GM18499 (cell line): ENCODE results near the gene IGSF23.
"Not testable (repeated sequence)": the region's sequence is repeated elsewhere in the genome, so short reads cannot be mapped to it uniquely, and the experiment has no call there.

Source experiments
- ATAC-seq: cut with Tn5 transposase; IDR thresholded peaks from one replicate; pipeline ENCODE4 v1.9.1; 2021; ENCODE audit warnings: moderate number of reproducible peaks; ENCODE audit not compliant: insufficient read depth, unreplicated experiment

The IGSF23 gene

DNA sequence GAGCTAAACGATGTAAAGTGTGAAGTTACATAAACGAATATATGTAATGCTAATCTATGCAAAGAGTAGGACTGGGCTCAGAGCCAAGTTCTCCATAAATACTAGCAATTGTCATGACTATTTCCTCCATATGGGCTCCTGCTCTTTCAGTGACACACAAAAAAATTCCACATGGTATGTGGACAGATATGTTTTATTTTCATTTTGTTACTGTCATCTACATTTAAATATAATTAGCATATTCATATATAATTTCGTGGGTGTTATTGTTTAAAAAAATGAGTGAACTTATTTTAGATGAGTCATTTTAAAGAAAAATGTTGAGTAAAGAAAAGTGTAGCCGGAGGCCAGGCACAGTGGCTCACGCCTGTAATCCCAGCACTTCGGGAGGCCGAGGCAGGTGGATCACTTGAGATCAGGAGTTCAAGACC lies 5.0 kb upstream of the IGSF23 start:
- ATAC-seq: no peak

DNA sequence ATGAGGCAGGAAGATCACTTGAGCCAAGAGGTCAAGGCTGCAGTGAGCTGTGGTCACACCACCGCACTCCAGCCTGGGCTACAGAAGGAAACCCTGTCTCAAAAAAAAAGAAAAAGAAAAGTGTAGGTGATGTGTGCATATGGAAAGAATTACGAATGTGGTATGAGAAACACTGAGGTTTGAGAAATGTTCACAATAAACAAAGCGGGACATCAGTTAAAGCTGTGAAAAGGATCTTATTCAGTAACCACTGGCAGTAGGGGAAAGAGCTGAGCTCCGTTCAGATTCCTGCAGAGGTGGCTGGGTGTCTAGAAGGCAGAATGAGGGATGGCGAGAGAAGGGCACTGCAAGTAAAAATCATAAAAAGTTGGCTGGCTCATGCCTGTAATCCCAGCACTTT lies 4.1 kb upstream of the IGSF23 start:
- ATAC-seq: no peak

DNA sequence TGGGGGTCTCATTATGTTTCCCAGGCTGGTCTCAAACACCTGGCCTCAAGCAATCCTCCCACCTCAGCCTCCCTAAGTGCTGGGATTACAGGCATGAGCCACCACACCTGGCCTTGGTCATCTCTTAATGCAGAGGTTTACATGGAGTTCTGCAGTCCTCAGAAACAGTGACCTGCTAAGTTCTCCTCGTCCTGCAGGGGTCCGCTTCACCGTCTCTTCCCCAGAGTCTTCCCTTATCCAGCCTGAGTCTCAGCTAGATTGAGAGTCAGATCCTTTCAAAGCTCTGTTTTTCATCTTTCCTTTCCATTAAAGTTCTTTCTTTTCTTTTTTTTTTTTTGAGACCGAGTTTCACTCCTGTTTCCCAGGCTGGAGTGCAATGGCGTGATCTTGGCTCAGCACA lies 2.9 kb upstream of the IGSF23 start:
- ATAC-seq: not testable (repeated sequence)

DNA sequence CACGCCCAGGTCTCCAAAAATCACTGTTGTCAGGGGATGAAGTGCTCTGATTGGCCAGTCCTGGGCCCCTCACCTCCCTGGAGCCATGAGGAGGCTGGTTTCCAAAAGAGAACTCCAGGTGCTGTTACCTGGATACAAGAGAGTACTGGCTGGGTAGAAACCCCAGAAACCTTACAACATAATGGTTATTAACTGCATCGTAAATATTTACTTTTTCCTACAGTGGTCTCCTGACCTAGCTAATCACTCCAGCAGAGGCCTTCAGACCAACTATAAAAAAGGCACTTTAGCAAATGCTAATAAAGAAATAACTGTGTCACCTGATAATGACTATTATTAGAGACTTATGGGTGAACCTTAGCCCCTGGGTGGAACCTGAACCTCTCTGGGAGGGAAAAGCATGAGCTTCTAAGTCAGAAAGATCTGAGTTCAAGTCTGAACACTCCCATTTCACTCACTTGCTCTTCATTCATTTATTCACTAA lies 1.5 kb upstream of the IGSF23 start:
- ATAC-seq: no peak

DNA sequence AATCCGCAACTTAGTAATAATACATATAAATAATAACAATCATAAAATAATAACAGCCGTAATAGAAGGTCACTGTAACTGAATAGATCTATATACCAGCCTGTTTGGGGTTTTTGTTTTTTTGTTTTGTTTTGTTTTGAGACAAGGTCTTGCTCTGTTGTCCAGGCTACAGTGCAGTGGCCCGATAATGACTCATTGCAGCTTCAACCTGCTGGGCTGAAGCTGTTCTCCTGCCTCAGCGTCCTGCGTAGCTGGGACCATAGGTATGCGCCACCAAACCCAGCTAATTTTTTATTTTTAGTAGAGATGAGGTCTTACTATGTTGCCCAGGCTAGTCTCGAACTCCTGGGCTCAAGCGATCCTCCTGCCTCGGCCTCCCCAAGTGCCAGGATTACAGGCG lies 950 bp downstream of the IGSF23 start:
- no peak for ATAC-seq

DNA sequence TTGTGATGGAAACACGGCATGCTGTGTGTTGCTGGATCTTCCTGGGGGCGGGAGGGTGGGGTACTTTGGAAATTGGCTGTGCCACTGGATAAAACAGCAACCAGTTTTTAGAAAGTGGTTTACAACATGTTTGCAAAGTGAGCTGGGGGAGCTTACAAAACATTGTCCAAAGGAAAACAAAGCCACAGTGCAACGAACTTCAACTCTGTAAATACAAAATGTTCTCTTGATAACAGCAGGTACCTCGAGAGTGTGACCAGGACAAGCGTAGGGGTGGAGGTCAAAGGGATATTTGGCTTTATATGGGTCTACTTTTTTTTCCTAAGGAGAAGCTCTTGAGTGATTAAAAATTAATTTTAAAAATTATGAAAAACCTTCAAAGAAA lies 2.5 kb downstream of the IGSF23 start:
- ATAC-seq: no peak

DNA sequence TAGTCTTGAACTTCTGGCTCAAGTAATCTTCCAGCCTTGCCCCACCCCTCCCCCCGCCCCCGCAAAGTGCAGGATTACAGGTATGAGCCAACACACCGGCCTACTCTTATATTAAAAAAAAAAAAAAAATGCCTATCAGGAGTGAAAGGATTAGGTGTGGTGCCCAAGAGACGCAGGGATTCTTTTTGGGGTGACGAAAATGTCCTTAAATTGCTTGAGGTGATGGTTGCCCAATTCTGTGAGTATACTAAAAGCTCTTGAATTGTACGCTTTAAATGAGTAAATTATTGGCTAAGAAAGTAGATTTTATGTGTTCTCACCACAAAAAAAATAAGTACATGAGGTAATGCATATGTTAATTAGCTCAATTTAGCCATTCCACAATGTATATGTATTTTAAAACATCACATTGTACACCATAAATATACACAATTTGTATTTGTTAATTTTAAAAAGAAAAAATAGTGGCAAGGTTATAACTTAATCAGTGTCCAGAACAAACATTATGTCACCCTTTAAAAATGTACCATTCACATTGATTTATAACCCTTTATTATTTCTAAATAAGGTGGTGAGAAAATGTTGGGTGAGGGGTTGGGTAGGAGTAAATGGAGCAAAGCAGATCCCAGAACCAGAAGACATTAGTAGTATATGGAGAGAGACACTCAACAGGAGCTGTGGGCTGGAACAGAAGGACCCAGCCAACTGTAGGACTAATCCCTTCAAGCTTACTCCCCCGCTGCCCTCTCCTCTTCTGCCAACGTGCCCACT lies 3.9 kb downstream of the IGSF23 start:
- no peak for ATAC-seq

DNA sequence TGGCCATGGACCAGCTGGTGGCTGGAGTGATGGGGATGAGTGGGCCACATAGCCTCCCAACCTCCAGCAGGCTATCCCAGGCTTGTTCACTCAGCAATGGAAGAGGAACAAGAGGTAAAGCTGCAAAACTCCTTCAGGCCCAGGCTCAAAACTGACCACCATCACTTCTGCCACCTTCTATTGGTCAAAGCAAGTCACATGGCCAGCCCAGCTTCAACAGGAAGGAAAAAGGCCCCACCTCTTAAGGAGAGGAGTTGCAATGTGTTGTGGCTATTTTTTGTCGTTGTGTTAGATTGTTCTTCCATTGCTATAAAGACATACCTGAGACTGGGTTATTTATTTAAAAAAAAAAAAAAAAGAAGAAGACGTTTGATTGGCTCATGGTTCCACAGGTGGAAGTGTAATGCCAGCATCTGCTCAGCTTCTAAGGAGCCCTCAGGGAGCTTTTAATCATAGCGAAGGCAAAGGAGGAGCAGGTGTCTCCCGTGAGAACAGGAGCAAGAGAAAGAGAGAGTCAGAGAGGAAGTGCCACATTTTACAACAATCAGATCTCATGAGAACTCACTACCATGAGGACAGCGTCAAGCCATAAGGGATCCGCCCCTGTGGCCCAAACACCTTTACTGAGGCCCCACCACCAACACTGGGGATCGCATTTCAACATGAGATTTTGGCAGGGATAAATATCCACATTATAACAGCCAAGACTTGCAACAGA lies 5.4 kb downstream of the IGSF23 start:
- no peak for ATAC-seq

DNA sequence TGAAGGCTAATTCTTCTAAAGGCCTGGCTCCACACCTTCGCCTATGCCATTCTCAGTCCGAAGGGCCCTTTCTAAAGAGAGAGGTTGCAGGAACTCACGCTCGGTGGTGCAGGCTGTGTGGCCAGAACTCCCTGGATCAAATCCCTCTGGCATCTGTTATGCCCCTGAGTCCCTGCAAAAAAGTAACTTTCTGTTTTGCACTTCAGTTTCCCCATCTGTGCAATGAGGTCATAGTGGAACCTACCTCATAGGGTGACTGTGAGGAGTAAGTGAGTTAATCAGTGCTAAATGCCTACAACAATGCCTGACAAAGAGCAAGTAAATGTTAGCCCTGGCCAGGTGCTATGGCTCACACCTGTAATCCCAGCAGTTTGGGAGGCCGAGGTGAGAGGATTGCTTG lies 7.3 kb downstream of the IGSF23 start:
- no peak for ATAC-seq

DNA sequence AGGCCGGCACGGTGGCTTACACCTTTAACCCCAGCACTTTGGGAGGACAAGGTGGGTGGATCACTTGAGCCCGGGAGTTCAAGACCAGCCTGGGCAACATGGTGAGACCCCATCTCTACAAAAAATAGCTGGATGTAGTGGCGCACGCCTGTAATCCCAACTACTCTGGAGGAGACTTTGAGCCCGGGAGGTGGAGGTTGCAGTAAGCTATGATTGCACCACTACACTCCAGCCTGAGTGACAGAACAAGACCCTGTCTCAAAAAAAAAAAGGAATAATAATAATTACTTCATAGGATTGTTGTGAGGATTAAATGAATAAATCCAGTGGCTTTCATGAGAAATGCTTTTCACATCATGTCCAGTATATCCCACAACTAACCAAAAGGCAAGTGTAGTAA lies 8.0 kb downstream of the IGSF23 start:
- ATAC-seq: no peak

DNA sequence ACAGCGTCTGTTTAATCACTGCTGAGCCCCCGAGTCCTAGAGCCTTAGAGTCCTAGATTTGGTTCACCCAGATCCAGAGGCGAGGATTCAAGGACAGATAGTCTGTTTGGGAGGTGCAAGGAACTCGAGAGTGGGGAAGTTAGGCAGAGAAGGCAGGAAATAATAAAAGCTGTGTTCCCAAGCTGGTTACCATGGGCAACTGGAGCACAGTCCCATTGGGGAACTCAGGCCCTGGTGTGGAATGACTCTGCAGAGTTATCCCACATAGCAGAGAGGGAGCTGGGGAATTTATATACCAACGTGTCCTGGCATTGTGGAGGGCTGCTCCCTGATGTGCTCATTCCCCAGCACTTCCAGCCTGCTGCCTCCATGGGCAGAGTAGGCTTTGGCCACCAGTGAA lies 9.7 kb downstream of the IGSF23 start:
- ATAC-seq: no peak

DNA sequence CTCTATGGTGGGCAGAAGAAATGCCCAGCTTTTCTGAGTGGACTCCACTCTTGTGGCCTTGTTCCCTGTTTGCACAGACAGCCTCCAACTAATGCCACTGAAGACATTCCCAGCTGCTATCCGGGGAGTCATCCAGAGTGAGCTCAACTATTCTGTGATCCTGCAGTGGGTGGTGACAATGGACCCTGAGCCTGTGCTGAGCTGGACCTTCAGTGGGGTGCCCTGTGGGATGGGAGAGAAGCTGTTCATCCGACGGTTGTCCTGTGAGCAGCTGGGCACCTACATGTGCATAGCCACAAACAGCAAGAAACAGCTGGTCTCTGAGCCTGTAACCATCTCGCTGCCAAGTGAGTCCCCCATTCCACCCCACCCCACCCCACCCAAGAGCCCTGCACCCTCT lies 10.3 kb downstream of the IGSF23 start:
- ATAC-seq: no peak

DNA sequence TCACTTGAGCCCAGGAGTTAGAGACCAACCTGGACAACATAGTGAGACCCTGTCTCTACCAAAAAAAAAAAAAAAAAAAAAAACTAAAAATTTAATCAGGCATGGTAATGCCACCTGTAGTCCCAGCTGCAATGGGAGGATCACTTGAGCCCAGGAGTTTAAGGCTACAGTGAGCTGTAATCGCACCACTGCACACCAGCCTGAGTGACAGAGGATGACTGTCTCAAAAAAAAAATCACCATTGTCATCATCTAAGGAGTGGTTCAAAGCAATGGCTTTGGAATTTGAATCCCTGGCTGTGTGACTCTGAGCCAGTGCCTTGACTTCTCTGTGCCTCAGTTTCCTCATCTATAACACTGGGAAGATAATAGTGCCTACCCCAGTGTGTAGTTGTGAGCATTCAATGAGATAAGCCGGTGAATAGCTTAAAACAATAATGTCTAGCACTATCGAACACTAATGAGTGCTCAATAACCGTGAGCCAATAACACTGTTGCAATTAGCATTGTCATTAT lies 11.5 kb downstream of the IGSF23 start:
- no peak for ATAC-seq

DNA sequence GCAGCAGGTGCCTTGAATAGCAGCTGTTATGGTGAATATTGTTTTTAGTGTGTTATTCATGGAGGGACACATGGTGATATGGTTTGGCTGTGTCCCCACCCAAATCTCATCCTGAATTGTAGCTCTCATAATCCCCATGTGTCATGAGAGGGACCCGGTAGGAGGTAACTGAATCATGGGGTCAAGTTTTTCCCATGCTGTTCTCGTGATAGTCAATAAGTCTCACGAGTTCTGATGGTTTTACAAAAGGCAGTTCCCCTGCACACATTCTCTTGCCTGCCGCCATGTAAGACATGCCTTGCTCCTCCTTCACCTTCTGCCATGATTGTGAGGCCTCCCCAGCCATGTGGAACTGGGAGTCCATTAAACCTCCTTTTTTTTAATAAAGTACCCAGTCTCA lies 12.3 kb downstream of the IGSF23 start:
- not testable (repeated sequence) for ATAC-seq

DNA sequence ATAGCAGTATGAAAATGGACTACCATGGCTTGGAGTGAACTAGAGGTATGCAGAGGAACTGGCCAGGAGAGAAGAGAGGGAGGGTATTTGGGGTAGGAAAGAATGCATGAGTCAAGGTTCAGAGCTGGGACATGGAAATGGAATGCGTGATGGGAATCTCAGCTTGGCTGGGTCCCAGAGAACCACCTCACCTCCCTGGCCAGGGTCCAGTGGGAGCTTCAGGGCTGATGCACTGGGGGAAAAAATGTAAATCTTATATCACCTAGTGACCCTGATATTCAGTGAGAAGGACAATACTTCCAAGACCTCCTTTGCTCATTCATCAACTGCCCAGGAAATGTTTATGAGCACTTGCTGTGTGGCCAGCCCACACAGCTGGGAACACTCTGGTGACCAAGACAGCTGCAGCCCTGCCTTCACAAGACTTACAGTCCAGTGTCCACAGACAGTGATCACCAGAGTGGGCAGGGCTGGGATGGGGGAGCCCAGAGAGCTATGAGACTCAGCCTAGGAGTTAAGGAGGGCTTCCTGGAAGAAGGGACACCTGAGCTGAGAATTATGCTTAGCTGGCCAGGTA lies 12.8 kb downstream of the IGSF23 start:
- no peak for ATAC-seq

DNA sequence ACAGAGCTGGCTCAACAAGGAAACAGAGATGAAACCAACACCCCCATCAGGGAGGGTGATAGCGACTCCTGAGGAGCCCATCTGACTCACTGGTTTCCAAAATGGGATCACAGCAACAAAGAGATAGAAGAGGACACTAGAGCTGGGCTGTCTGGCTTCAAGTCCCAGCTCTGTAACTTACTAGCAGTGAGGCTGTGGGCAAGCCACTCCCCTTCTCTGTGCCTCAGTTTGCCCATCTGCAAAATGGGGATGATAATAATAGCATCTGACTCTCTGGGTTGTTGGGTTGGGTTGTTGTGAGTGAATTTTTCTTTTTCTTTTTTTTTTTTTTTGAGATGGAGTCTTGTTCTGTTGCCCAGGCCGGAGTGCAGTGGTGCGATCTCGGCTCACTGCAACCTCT lies 14.3 kb downstream of the IGSF23 start:
- ATAC-seq: no peak

DNA sequence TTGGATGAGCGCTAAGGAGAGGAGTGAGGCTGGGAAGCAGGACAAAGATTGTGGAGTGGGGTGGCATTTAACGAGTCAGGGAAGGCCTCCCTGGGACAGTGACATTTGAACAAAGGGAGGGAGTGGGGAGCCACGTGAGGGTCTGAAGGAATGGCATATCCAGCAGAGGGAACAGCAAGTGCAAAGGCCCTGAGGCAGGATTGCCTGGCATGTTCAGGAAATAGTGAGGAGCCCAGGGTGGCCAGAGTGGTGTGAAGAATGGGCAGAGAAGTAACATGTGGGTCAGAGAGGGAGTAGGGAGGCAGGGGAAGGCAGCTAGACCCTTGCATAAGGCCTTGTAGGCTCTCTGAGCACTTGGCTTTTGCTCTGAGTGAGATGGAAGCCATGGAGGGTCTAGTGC lies 15.4 kb downstream of the IGSF23 start:
- no peak for ATAC-seq

DNA sequence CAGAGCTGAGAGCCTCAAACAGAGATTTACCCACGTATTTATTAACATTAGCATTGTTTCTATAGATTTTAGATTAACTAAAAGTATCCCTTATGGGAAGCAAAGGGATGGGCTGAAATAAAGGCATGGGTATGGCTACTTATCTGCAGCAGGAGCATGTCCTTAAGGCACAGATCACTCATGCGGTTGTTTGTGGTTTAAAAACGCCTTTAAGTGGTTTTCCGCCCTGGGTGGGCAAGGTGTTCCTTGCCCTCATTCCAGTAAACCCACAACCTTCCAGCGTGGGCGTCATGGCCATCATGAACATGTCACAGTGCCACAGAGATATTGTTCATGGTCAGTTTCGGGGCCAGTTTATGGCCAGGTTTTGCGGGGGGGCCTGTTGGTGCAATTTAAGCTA lies 18.2 kb downstream of the IGSF23 start:
- not testable (repeated sequence) for ATAC-seq

DNA sequence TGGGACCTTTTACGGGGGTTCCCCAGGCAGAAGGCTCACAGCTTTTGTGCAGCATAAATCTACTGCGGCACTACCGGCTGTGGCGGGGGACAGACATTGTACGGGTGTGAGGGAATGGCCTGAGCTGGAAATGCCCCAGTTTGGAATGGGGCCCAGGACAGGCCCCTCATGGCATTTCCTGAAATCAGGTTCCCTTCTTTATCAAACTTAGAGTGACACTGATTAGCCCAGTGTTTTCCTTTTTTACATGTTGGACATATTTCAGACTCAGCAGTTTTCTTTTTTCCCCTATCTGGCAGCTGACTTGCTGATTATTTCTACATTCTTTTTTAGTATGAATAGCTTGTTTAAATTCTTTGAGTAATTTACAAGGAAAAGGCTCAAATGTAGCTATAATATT lies 20.7 kb downstream of the IGSF23 start:
- not testable (repeated sequence) for ATAC-seq

DNA sequence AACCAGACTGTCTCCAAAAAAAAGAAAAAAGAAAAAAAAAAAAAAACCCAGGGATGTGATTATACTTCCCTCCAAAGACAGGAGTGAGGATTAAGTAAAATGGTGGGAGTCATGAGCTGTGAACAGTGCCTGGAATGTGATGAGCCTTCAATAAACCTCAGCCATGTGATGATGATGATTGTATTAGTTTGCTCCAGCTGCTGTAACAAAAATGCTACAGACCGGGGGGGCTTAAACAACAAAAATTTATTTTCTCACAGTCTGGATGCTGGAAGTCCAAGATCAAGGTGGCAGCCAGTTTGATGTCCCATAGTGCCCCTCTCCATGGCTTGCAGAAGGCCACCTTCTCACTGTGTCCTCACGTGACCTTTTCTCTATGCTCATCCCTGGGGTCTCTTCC lies 21.4 kb downstream of the IGSF23 start:
- no peak for ATAC-seq
